GM19193 (cell line): ENCODE measurements around the gene TRMT10B.

Experiments
- POLR2A ChIP-seq: IDR thresholded peaks from 4 replicates; pipeline ENCODE4 v1.6.1; 2011; ENCODE audit not compliant: insufficient read depth, insufficient read length; ENCODE audit errors: extremely low read depth

Gene TRMT10B

DNA sequence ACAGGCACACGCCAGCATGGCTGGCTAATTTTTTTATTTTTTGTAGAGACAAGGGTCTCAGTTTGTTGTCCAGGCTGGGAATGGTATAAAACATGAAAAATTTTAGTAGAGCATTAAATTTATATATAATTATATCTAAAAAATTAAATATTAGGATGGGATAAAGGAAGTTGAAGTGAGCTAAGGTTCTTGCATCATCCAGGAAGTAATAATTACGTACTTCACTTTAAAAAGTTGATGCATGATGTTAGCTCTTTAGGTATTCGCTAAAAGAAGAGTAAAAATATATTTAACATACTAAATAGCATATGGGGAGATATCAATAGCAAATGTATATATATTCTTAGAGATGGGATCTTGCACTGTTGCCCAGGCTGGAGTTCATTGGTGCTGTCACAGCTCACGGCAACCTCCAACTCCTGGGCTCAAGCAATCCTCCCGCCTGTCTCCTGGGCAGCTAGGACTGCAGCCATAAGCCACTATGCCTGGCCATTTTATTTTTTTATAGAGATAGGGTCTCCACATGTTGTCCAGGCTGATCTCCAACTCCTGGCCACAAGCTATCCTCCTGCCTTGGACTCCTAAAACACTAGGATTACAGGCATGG is 59.3 kb downstream of the TRMT10B start:
- TF ChIP-seq POLR2A, result no peak

DNA sequence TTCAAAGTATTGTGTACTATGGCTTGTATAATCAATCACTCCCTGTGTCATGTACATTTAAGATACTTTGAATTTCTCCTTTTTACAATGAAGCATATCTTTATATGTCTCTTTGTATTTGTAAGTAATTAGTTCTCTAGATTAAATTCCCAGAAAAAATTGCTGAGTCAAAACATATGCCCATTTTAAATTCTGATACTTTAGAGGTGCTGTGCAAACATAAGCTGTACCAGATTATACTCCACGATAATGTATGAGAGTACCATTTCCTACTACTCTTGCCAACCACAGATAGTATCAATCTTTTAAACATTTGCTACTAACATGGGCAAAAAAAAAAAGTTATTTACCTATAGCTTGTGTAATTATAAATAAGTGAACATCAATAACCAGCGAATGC is 65.2 kb downstream of the TRMT10B start:
- no peak for TF ChIP-seq POLR2A

DNA sequence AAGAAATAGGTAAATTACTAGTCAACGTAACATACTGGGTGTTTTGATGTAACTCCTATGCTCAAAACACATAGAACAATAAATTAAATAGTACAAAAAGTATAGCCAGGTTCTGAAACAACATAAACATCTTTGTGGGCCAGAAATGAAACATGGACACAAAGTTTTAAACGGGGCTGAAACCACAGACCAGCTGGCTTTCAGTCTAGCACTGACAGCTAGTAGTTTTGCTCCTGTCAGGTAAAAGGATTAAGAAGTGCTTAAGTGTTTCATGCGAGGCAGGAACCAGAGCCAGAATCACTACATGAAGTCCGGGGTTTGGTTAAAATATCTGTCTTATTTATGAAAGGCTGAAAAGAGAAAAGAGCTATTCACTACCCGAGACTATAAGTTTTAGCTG is 66.5 kb downstream of the TRMT10B start:
- no peak for TF ChIP-seq POLR2A

DNA sequence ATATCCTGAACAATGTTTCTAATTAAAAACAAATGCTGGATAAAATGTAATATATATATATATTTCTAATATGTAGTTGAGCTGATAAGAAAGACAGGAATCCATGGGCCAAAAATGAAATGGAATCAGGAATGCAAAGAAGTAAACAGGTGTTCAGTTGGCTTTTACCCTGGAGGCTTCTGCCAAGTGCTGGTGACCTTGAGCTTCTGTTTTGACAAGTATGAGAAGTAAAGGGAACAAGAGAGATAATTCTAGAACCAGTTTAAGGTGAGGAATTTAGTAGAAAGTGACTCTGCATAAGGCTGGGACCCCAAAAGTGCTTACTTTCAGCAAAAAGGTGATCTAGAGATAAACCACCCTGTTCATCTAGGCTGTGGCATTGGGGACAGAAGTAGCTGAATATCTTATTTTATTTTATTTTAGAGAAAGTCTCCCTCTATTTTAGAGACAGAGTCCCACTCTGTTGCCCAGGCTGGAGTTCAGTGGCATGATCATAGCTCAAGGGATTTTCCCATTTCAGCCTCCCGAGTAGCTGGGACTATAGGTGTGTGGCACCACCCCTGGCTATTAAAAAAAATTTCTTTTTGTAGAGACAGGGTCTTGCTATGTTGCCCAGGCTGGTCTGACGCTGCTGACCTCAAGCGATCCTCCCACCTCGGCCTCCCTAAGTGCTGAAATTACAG is 74.0 kb downstream of the TRMT10B start:
- no peak for TF ChIP-seq POLR2A
